HEK293 (cell line): Measurements from ENCODE around the gene SAMD8.

Source experiments
- CTCF ChIA-PET: fragments of 350-600 bp; formaldehyde crosslinking; extraction: SDS; loops from one replicate; lab custom pipeline; 2021; ENCODE audit warnings: antibody characterized with exemption; lab: Yijun Ruan, JAX
- POLR2A ChIA-PET: fragments of 300-600 bp; formaldehyde crosslinking; extraction: SDS; loops from one replicate; lab custom pipeline; 2020; ENCODE audit warnings: antibody characterized with exemption, inconsistent platforms; lab: Yijun Ruan, JAX
- H3K27ac ChIP-seq: fragments of 200-500 bp; sonication (Bioruptor generic); 2 replicates; pipeline ENCODE4 v1.5.1; 2014; ENCODE audit warnings: low read depth, low read length, control low read depth, inconsistent platforms; ENCODE audit errors: extremely low read depth
- H3K36me3 ChIP-seq, 2 experiments: fragments of 200-500 bp in 1 of 2; sonication (Bioruptor generic) in 1 of 2; 1 replicate in 1 of 2; 2 replicates in 1 of 2; pipeline ENCODE4 v1.5.1; 2014 to 2017; ENCODE audit warnings: inconsistent platforms in 2 of 2, low read length in 2 of 2; ENCODE audit not compliant: control insufficient read depth in 2 of 2, insufficient read depth in 1 of 2
- H3K4me1 ChIP-seq: fragments of 200-500 bp; sonication (Bioruptor generic); 2 replicates; pipeline ENCODE4 v1.5.1; 2014; ENCODE audit warnings: mild to moderate bottlenecking, low read length, inconsistent platforms; ENCODE audit not compliant: control insufficient read depth, insufficient read depth
- H3K4me3 ChIP-seq: 2 replicates; pipeline ENCODE4 v1.5.1; 2011; ENCODE audit warnings: low read depth, mild to moderate bottlenecking, control low read depth, low read length, moderate library complexity
- H3K9me3 ChIP-seq: fragments of 200-500 bp; sonication (Bioruptor generic); 2 replicates; pipeline ENCODE4 v1.5.1; 2014; ENCODE audit warnings: low read depth, low read length, inconsistent platforms; ENCODE audit not compliant: control insufficient read depth, insufficient read depth
- BCL6B ChIP-seq: fragments of 450-650 bp; formaldehyde crosslinking; IDR thresholded peaks from 2 replicates; pipeline ENCODE4 v1.5.1; 2017; ENCODE audit warnings: missing biosample characterization, missing genetic modification characterization
- FEZF1 ChIP-seq: fragments of 450-650 bp; formaldehyde crosslinking; IDR thresholded peaks from 2 replicates; pipeline ENCODE4 v1.5.1; 2016; ENCODE audit warnings: missing biosample characterization, missing genetic modification characterization
- KLF17 ChIP-seq: fragments of 450-650 bp; formaldehyde crosslinking; IDR thresholded peaks from 2 replicates; pipeline ENCODE4 v1.5.1; 2016; ENCODE audit warnings: missing biosample characterization, missing genetic modification characterization
- PRDM1 ChIP-seq: fragments of 450-650 bp; formaldehyde crosslinking; IDR thresholded peaks from 2 replicates; pipeline ENCODE4; 2016; ENCODE audit warnings: missing biosample characterization, missing genetic modification characterization
- TCF7L2 ChIP-seq: IDR thresholded peaks from 2 replicates; pipeline ENCODE4 v1.6.1; 2011; ENCODE audit warnings: low read depth, mild to moderate bottlenecking, inconsistent platforms, low read length, moderate library complexity, borderline replicate concordance
- YY2 ChIP-seq: fragments of 450-650 bp; formaldehyde crosslinking; IDR thresholded peaks from 2 replicates; pipeline ENCODE4 v1.5.1; 2016; ENCODE audit warnings: missing biosample characterization, missing genetic modification characterization
- ZBTB17 ChIP-seq: fragments of 450-650 bp; formaldehyde crosslinking; IDR thresholded peaks from 2 replicates; pipeline ENCODE4 v1.5.1; 2016; ENCODE audit warnings: missing biosample characterization, missing genetic modification characterization
- ZBTB48 ChIP-seq: fragments of 450-650 bp; formaldehyde crosslinking; IDR thresholded peaks from 2 replicates; pipeline ENCODE4 v1.5.1; 2016; ENCODE audit warnings: missing biosample characterization, missing genetic modification characterization
- ZIC2 ChIP-seq: fragments of 450-650 bp; formaldehyde crosslinking; IDR thresholded peaks from 2 replicates; pipeline ENCODE4 v1.5.1; 2016; ENCODE audit warnings: missing biosample characterization, missing genetic modification characterization
- ZNF132 ChIP-seq: fragments of 450-650 bp; formaldehyde crosslinking; IDR thresholded peaks from 2 replicates; pipeline ENCODE4 v1.5.1; 2017; ENCODE audit warnings: missing biosample characterization, missing genetic modification characterization, borderline replicate concordance
- ZNF18 ChIP-seq: fragments of 450-650 bp; formaldehyde crosslinking; IDR thresholded peaks from 2 replicates; pipeline ENCODE4 v1.5.1; 2016; ENCODE audit warnings: missing biosample characterization, missing genetic modification characterization
- ZNF24 ChIP-seq: fragments of 450-650 bp; formaldehyde crosslinking; IDR thresholded peaks from 2 replicates; pipeline ENCODE4 v1.5.1; 2016; ENCODE audit warnings: missing biosample characterization, missing genetic modification characterization
- ZNF302 ChIP-seq: fragments of 450-650 bp; formaldehyde crosslinking; IDR thresholded peaks from 2 replicates; pipeline ENCODE4 v1.5.1; 2016; ENCODE audit warnings: missing biosample characterization, missing genetic modification characterization, low read depth
- ZNF350 ChIP-seq: fragments of 450-650 bp; formaldehyde crosslinking; IDR thresholded peaks from 2 replicates; pipeline ENCODE4 v1.5.0; 2017; ENCODE audit warnings: missing biosample characterization, mild to moderate bottlenecking, missing genetic modification characterization
- ZNF423 ChIP-seq: fragments of 450-650 bp; formaldehyde crosslinking; IDR thresholded peaks from 2 replicates; pipeline ENCODE4 v1.5.1; 2016; ENCODE audit warnings: missing biosample characterization, missing genetic modification characterization
- ZNF449 ChIP-seq: fragments of 450-650 bp; formaldehyde crosslinking; IDR thresholded peaks from 2 replicates; pipeline ENCODE4 v1.5.1; 2017; ENCODE audit warnings: missing biosample characterization, mild to moderate bottlenecking, missing genetic modification characterization, moderate library complexity
- ZNF560 ChIP-seq: fragments of 450-650 bp; formaldehyde crosslinking; IDR thresholded peaks from 2 replicates; pipeline ENCODE4 v1.5.1; 2017; ENCODE audit warnings: missing biosample characterization, missing genetic modification characterization, borderline replicate concordance
- ZNF624 ChIP-seq: fragments of 450-650 bp; formaldehyde crosslinking; IDR thresholded peaks from 2 replicates; pipeline ENCODE4 v1.5.1; 2017; ENCODE audit warnings: missing biosample characterization, missing genetic modification characterization
- ZNF664 ChIP-seq: fragments of 450-650 bp; formaldehyde crosslinking; IDR thresholded peaks from 2 replicates; pipeline ENCODE4 v1.5.1; 2016; ENCODE audit warnings: missing biosample characterization, missing genetic modification characterization
- ZNF704 ChIP-seq: fragments of 450-650 bp; formaldehyde crosslinking; IDR thresholded peaks from 2 replicates; pipeline ENCODE4 v1.5.1; 2016; ENCODE audit warnings: missing biosample characterization, missing genetic modification characterization

The SAMD8 gene

GRCh38 chr10:75074711-75075445 is 36.6 kb upstream of the SAMD8 start:
- H3K4me1 ChIP-seq: no peaks in the 10 kb centered on the region; the same call in 1 of the 2 replicates
- no peak overlapping the region for H3K4me3 ChIP-seq
- ChIA-PET CTCF (no interaction called here), POLR2A (interaction anchor here (0.7 kb wide), 1 partner anchor 13 kb away, joined by 3 read pairs; no protein-coding TSS in a partner anchor)
- H3K9me3 ChIP-seq: no peaks in the 10 kb centered on the region
- H3K27ac ChIP-seq: no peak overlapping the region
- no peaks in the 10 kb centered on the region for H3K36me3 ChIP-seq
- TF ChIP-seq YY2 (tag by site-specific recombination) (no peak), ZNF302 (no peak), ZNF18 (tag by site-specific recombination) (no peak), FEZF1 (no peak), ZNF24 (tag by site-specific recombination) (no peak), KLF17 (tag by site-specific recombination) (no peak)
- TF ChIP-seq, all 188 proteins: peak for 0

GRCh38 chr10:75076348-75076747 is 35.1 kb upstream of the SAMD8 start:
- Histone ChIP-seq H3K36me3 (no peaks in the 10 kb centered on the region), H3K4me1 (no peaks in the 10 kb centered on the region)
- POLR2A ChIA-PET: no interaction called here
- no peak for TF ChIP-seq ZNF624 (tag by site-specific recombination)
- TF ChIP-seq, all 188 proteins: peak for 0
- H3K27ac ChIP-seq: no peak overlapping the region
- CTCF ChIA-PET: interaction anchor here (1.0 kb wide), 1 partner anchor 159 kb away, joined by 3 read pairs; the partner anchor contains the start of gene COMTD1
- no peaks in the 10 kb centered on the region for H3K9me3 ChIP-seq
- no peak overlapping the region for H3K4me3 ChIP-seq

- TF ChIP-seq ZNF350 (tag by site-specific recombination): no peak
- peak; percentile 55; the same call in 1 of the 2 replicates for TF ChIP-seq TCF7L2
- no peak for TF ChIP-seq ZNF449 (tag by site-specific recombination)
- no peak for TF ChIP-seq PRDM1 (tag by site-specific recombination)
- peak; percentile 49; the same call in 1 of the 2 replicates for TF ChIP-seq FEZF1
- TF ChIP-seq ZNF423 (tag by site-specific recombination): no peak
- no peak for TF ChIP-seq ZNF132 (tag by site-specific recombination)
- TF ChIP-seq BCL6B (tag by site-specific recombination): no peak
- TF ChIP-seq ZNF560 (tag by site-specific recombination): no peak
- TF ChIP-seq ZIC2 (tag by site-specific recombination): peak; percentile 23; the same call in 1 of the 2 replicates
- TF ChIP-seq ZBTB48 (tag by site-specific recombination): peak; percentile 46; the same call in 1 of the 2 replicates
- 0 out of 2 replicates have a peak, but pooled peaks have one; percentile 8 for TF ChIP-seq ZBTB17
- no peak for TF ChIP-seq ZNF704 (tag by site-specific recombination)
- no peak for TF ChIP-seq ZNF664
- Histone ChIP-seq H3K4me1 (no peaks in the 10 kb centered on the region), H3K9me3 (no peaks in the 10 kb centered on the region), H3K36me3 (no peaks in the 10 kb centered on the region), H3K27ac (no peak overlapping the region), H3K4me3 (no peak overlapping the region)
- ChIA-PET POLR2A (no interaction called here), CTCF (no interaction called here)
These were observed 31.9 kb upstream of the SAMD8 start for GRCh38 chr10:75079436-75080083.
